GM19455 (cell line): ENCODE data around the gene IQGAP3.

ENCODE experiments used
- ATAC-seq: cut with Tn5 transposase; IDR thresholded peaks from one replicate; pipeline ENCODE4 v1.9.1; 2021; ENCODE audit not compliant: unreplicated experiment

IQGAP3 gene

GRCh38 chr1:156516821-156517220 is 55.5 kb downstream of the IQGAP3 start:
- ATAC-seq = no peak

GRCh38 chr1:156515956-156516355 is 56.4 kb downstream of the IQGAP3 start:
- no peak for ATAC-seq

GRCh38 chr1:156513185-156513584 is 59.2 kb downstream of the IQGAP3 start:
- no peak for ATAC-seq

GRCh38 chr1:156511644-156512043 is 60.7 kb downstream of the IQGAP3 start:
- no peak for ATAC-seq

GRCh38 chr1:156510709-156511108 is 61.7 kb downstream of the IQGAP3 start:
- no peak for ATAC-seq

GRCh38 chr1:156509424-156510034 is 62.8 kb downstream of the IQGAP3 start:
- ATAC-seq = no peak

- no peak for ATAC-seq
Observed at GRCh38 chr1:156508955-156509234, 63.5 kb downstream of the IQGAP3 start.

GRCh38 chr1:156508205-156508954 is 64.0 kb downstream of the IQGAP3 start:
- no peak for ATAC-seq

- ATAC-seq = no peak
Observed at GRCh38 chr1:156506450-156506849, 65.9 kb downstream of the IQGAP3 start.

- no peak for ATAC-seq
Observed at GRCh38 chr1:156505679-156506298, 66.6 kb downstream of the IQGAP3 start.

GRCh38 chr1:156504821-156505678 is 67.3 kb downstream of the IQGAP3 start:
- peak; percentile 34 for ATAC-seq

- ATAC-seq = no peak
Observed at GRCh38 chr1:156504438-156504813, 67.9 kb downstream of the IQGAP3 start.

GRCh38 chr1:156503698-156504437 is 68.5 kb downstream of the IQGAP3 start:
- no peak for ATAC-seq

GRCh38 chr1:156502894-156503697 is 69.3 kb downstream of the IQGAP3 start:
- no peak for ATAC-seq

- no peak for ATAC-seq
Observed at GRCh38 chr1:156502391-156502893, 69.9 kb downstream of the IQGAP3 start.

GRCh38 chr1:156500793-156501506 is 71.4 kb downstream of the IQGAP3 start:
- peak; percentile 52 for ATAC-seq

- ATAC-seq = no peak
Observed at GRCh38 chr1:156500543-156500792, 71.9 kb downstream of the IQGAP3 start, which contains the start of gene MEF2D. Gene MEF2D, minus strand, starts transcription at chr1:156500775. Its CDS starts 17,483 bp downstream, at chr1:156483292.

GRCh38 chr1:156499842-156500542 is 72.4 kb downstream of the IQGAP3 start:
- no peak for ATAC-seq
